Gastrocnemius medialis (tissue), 4 donors: ENCODE data around the gene WSCD2. TPM values are rescaled to one million over a fixed set of nuclear protein-coding genes. Genes with fewer than 3 reads are reported as not detected.

ENCODE experiments used
- ATAC-seq, 2 donors: fragments of 150-250 bp; one replicate each; pipeline ENCODE4 v1.9.1; 2016
- DNase-seq, 2 donors: peaks; one replicate each; pipeline ENCODE4 v3.0.0-alpha.2; 2019
- H3K27ac ChIP-seq, 4 donors: fragments of 200-600 bp; sonication (generic); 1 replicate in 1 of 4; 2 replicates in 3 of 4; pipeline ENCODE4 v1.5.1; 2016 to 2018; ENCODE audit warnings: mild to moderate bottlenecking in 2 of 4, moderate library complexity in 1 of 4
- H3K27me3 ChIP-seq, 3 donors: fragments of 200-600 bp; sonication (generic) in 2 of 3; 1 replicate in 1 of 3; 2 replicates in 2 of 3; pipeline versions ENCODE4 v1.5.1 to v1.6.0; 2016 to 2019; ENCODE audit warnings: mild to moderate bottlenecking in 1 of 3, moderate library complexity in 1 of 3
- H3K36me3 ChIP-seq, 2 donors: fragments of 200-600 bp; sonication (generic) in 1 of 2; one replicate each; pipeline ENCODE4 v1.5.1; 2017 to 2018
- H3K4me1 ChIP-seq, 2 donors: fragments of 200-600 bp; sonication (generic) in 1 of 2; one replicate each; pipeline ENCODE4 v1.5.1; 2016 to 2017; ENCODE audit warnings: mild to moderate bottlenecking in 2 of 2
- H3K4me3 ChIP-seq, 4 donors: fragments of 200-600 bp; sonication (generic) in 3 of 4; 1 replicate in 1 of 4; 2 replicates in 3 of 4; pipeline ENCODE4 v1.5.1; 2016 to 2019; ENCODE audit warnings: mild to moderate bottlenecking in 2 of 4
- H3K9me3 ChIP-seq, 3 donors: fragments of 200-600 bp; sonication (generic) in 2 of 3; 1 replicate in 1 of 3; 2 replicates in 2 of 3; pipeline ENCODE4 v1.5.1; 2016 to 2019
- POLR2A ChIP-seq, 2 donors: fragments of 450-650 bp; IDR thresholded peaks; one replicate each; pipeline ENCODE4 v1.6.1; 2017; ENCODE audit warnings: antibody characterized with exemption in 2 of 2, mild to moderate bottlenecking in 2 of 2, moderate library complexity in 2 of 2
- in situ Hi-C, 4 donors: fragments of 200-750 bp; cut with MboI; loops; one replicate each; pipeline versions ENCODE4 v1.15.0 to v1.8.0; 2017; ENCODE audit warnings: low sequenced_read_pairs in 4 of 4
- intact Hi-C: fragments of 100-400 bp; cut with DNase I; formaldehyde crosslinking; loops from one replicate; pipeline ENCODE4 v1.15.1; 2023; ENCODE audit warnings: low total_unique reads
- total RNA-seq, 4 donors: library from RNA; depleted of rRNA; stranded (reverse); fragments of >200 nt; gene quantifications; one replicate each; pipeline versions ENCODE4 v1.1.0 to v1.2.3, GENCODE V29; 2016
- TF ChIP-seq, protein P1 (sequence below), 5 experiments: fragments of 450-650 bp in 3 of 5; fragments of 200-600 bp in 2 of 5; sonication (generic) in 2 of 5; IDR thresholded peaks in 4 of 5; conservative IDR thresholded peaks in 1 of 5; 1 replicate in 4 of 5; 2 replicates in 1 of 5; pipeline ENCODE4 v1.5.1; 2016 to 2019; ENCODE audit warnings: antibody characterized with exemption in 5 of 5, mild to moderate bottlenecking in 3 of 5, moderate library complexity in 3 of 5

Gene WSCD2
- total RNA-seq, 4 donors from 2014 or later, result 0.10 TPM; not detected in 3

DNA sequence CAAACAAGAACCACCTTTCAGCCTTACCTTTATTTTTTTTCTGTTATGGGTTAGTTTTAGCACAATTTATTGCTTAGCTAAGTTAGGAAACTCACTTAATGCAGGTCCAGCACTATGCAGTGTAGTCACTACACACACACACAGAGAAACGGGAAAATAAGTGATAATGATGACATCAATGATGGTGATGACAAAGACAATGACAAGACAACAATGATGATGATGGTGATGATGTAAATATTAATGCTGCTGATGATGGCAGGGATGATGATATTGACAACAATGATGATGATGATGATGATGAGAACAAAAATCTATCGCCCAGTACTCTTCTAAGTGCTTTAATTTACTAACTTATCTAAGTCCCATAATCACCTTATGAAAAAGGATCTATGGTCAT, 41.1 kb downstream of the WSCD2 start:
- ATAC-seq (no peak), DNase-seq (no peak)
- H3K36me3 ChIP-seq, result no peaks in the 10 kb centered on the region
- in situ Hi-C loops (no loop called here), intact Hi-C loops (no loop called here)
- H3K27me3 ChIP-seq, result no peaks in the 10 kb centered on the region
- no peaks in the 10 kb centered on the region for H3K9me3 ChIP-seq
- H3K27ac ChIP-seq, result no peak overlapping the region
- H3K4me1 ChIP-seq, result no peaks in the 10 kb centered on the region
- H3K4me3 ChIP-seq, result no peak overlapping the region
- TF ChIP-seq POLR2A (IDR thresholded peaks at IDR 0.05), result no peak
- TF ChIP-seq, protein P1, sequence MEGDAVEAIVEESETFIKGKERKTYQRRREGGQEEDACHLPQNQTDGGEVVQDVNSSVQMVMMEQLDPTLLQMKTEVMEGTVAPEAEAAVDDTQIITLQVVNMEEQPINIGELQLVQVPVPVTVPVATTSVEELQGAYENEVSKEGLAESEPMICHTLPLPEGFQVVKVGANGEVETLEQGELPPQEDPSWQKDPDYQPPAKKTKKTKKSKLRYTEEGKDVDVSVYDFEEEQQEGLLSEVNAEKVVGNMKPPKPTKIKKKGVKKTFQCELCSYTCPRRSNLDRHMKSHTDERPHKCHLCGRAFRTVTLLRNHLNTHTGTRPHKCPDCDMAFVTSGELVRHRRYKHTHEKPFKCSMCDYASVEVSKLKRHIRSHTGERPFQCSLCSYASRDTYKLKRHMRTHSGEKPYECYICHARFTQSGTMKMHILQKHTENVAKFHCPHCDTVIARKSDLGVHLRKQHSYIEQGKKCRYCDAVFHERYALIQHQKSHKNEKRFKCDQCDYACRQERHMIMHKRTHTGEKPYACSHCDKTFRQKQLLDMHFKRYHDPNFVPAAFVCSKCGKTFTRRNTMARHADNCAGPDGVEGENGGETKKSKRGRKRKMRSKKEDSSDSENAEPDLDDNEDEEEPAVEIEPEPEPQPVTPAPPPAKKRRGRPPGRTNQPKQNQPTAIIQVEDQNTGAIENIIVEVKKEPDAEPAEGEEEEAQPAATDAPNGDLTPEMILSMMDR (IDR thresholded peaks at IDR 0.05 in 4 of 5, conservative IDR thresholded peaks at IDR 0.05 in 1 of 5), result no peak

DNA sequence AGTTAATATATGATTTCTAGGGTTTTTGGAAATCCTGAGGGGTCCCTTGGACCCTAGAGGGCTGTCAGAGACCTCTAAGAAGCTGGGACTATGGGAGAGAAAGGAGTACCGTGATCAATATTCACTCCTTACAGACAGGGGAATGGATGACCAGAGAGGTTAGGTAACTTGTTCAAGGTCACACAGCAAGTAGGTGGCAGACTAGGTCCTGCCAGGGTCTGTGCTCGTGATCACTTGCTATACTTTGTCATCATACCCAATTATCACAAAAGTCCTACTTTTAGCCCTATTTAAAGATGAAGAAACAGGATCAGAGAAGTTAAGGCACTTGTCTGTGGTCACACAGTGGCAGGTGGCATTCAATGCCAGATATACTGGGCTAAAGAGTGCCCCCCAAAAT, 42.9 kb downstream of the WSCD2 start:
- H3K36me3 ChIP-seq, result no peaks in the 10 kb centered on the region
- ATAC-seq, result no peak
- no peak for TF ChIP-seq POLR2A (IDR thresholded peaks at IDR 0.05)
- TF ChIP-seq, protein P1 (IDR thresholded peaks at IDR 0.05 in 4 of 5, conservative IDR thresholded peaks at IDR 0.05 in 1 of 5), result no peak
- H3K27ac ChIP-seq, result no peak overlapping the region
- no peaks in the 10 kb centered on the region for H3K9me3 ChIP-seq
- in situ Hi-C loops (no loop called here), intact Hi-C loops (no loop called here)
- H3K4me1 ChIP-seq, result no peaks in the 10 kb centered on the region
- H3K27me3 ChIP-seq, result no peaks in the 10 kb centered on the region
- no peak for DNase-seq
- H3K4me3 ChIP-seq, result no peak overlapping the region

DNA sequence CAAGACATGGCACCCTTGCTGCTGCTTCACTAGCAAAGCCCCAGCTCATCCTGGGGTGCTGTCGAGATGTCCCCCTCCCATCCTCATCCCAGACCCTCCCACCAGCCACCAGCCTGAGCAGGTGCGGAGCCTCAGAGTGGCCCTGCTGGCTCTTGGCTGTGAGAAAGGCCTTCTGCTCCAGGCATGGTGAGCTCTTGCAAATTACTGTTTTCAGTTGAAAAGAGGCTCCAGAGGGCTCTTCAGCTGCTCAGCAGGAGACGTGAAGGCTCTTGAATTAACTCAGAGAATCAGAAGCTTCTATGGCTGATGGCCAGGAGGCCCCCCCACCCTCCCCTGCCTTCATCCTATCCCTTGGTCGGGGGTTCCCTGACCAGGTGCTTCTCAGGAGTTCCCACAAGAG, 44.1 kb downstream of the WSCD2 start:
- in situ Hi-C loops, result no loop called here
- H3K4me1 ChIP-seq, result no peaks in the 10 kb centered on the region

DNA sequence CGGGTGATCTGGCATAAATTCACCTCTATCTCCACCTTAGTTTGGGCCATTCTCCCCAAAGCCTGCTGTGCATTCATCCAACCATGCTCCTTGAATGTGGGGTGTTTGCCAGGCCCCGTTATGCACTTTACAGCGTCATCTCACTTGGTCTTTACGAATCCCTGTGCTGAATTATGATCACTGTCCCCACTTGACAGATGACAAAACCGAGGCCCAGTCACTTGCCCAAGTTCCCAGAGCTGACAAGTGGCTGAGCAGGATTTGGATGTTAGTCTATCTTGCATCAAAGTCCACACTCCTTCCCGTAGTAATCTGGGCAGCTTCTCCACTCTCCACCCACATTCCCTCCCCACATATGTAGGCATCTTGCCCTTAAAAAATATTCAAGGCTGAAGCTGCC, 44.8 kb downstream of the WSCD2 start:
- Histone ChIP-seq H3K4me1 (no peaks in the 10 kb centered on the region), H3K27me3 (peaks cover 0 to 2% (median 0%) of the 10 kb centered on the region in 3 donors), H3K9me3 (no peaks in the 10 kb centered on the region), H3K27ac (no peak overlapping the region), H3K36me3 (no peaks in the 10 kb centered on the region), H3K4me3 (no peak overlapping the region)
- DNase-seq, result no peak
- ATAC-seq, result no peak
- TF ChIP-seq POLR2A (IDR thresholded peaks at IDR 0.05), result no peak
- TF ChIP-seq, protein P1 (IDR thresholded peaks at IDR 0.05 in 4 of 5, conservative IDR thresholded peaks at IDR 0.05 in 1 of 5), result no peak
- in situ Hi-C loops, result no loop called here
- intact Hi-C loops, result no loop called here

More for the DNA sequence above, 44.1 kb downstream of the WSCD2 start:
- Histone ChIP-seq H3K36me3 (no peaks in the 10 kb centered on the region), H3K27me3 (peaks cover 0 to 2% (median 0%) of the 10 kb centered on the region in 3 donors), H3K4me3 (no peak overlapping the region), H3K27ac (no peak overlapping the region), H3K9me3 (no peaks in the 10 kb centered on the region)
- TF ChIP-seq, protein P1 (IDR thresholded peaks at IDR 0.05 in 4 of 5, conservative IDR thresholded peaks at IDR 0.05 in 1 of 5), result no peak
- TF ChIP-seq POLR2A (IDR thresholded peaks at IDR 0.05), result no peak
- no peak for ATAC-seq
- no peak for DNase-seq
- intact Hi-C loops, result no loop called here

DNA sequence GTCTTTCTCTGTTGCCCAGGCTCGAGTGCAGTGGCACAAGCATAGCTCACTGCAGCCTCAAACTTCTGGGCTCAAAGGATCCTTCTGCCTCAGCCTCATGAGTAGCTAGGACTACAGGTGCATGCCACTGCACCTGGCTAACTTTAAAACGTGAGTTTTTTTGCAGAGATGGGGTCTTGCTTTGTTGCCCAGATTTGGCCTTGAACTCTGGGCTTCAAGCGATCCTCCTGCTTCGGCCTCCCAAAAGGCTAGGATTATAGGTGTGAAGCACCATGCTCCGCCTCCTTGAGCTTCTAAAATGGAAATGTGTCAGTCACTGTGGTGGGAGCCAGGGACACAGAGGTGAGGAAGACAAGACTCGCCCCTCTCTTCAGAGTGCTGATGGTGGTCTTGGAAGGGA, 45.6 kb downstream of the WSCD2 start:
- intact Hi-C loops, result no loop called here
- no peaks in the 10 kb centered on the region for H3K4me1 ChIP-seq
- H3K36me3 ChIP-seq, result no peaks in the 10 kb centered on the region
- DNase-seq, result no peak
- peaks cover 0 to 2% (median 0%) of the 10 kb centered on the region in 3 donors for H3K27me3 ChIP-seq
- no peak overlapping the region for H3K4me3 ChIP-seq
- no peak for ATAC-seq
- H3K9me3 ChIP-seq, result no peaks in the 10 kb centered on the region
- no peak overlapping the region for H3K27ac ChIP-seq
- no peak for TF ChIP-seq POLR2A (IDR thresholded peaks at IDR 0.05)
- in situ Hi-C loops, result no loop called here
